ENCODE results near the gene UBASH3B. TPM values are rescaled to one million over a fixed set of nuclear protein-coding genes. Genes with fewer than 3 reads are reported as not detected.
"Not testable (repeated sequence)": the region's sequence is repeated elsewhere in the genome, so short reads cannot be mapped to it uniquely, and the experiment has no call there.

The UBASH3B gene
- total RNA-seq, 1 donor from 2014 or later, result 31.5 TPM

- DNase-seq (ENCODE audit: low spot score), result no peak
These were observed 52.4 kb downstream of the UBASH3B start for GRCh38 chr11:122707901-122708300.

DNA sequence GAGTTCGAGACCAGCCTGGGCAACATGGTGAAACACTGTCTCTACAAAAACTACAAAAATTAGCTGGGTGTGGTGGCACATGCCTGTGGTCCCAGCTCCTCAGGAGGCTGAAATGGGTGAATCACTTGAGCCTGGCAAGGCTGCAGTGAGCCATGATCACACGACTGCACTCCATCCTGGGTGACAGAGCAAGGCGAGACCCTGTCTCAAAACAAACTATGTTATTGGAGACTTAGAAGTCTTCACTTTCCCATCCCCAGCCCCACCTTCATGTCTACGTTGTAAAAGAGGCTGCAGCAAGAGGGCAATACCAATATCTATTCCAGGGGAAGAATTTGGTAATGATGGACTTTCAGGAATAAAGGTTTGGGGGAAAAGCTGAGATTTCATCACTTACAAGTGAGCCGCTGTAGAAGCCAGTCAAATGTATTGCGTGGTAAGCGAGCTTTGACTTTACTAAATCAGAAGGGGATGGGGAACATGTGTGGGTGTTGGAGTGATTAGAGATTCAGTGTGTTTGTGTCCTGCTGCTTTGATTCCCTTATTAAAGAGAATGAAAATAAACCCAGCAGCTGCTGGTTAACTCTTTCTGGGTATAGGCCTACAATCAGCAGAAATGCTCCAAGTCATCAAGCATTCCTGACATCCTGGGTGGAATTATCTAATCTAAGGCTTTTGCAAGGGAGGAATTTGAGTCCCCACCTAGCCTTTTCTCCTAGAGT is 53.7 kb downstream of the UBASH3B start:
- no peak for DNase-seq (ENCODE audit: low spot score)

- no peak for DNase-seq (ENCODE audit: low spot score)
These were observed 55.8 kb downstream of the UBASH3B start for GRCh38 chr11:122711362-122711761.

DNA sequence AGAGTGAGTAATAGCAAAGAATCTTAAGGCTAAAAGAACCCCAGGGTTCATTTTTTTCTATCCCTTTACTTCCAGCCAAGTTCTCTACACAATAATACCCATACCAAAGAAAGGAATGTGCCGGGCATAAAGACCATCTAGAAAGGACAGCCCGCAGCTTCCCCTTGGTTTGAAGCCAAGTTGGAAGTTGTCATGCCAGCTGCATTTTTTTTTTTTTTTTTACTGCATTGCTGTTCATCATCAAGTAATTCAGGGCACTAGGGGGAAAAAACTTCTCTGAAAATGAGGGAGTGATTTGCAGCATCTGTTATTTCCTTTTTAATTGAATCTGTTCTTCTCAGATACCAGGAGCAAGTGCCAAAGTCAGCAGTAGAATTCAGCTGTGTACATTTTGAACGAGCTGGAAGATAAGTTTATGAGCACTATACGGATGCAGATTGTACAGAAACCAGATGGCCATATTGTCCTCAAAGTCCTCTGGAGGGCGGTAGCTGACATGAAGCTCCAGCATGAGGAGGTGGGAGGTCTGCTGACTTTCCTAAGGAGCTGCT is 56.4 kb downstream of the UBASH3B start:
- DNase-seq (ENCODE audit: low spot score), result no peak

- no peak for DNase-seq (ENCODE audit: low spot score)
These were observed 58.5 kb downstream of the UBASH3B start for GRCh38 chr11:122714004-122714403.

GRCh38 chr11:122714484-122714883 is 59.0 kb downstream of the UBASH3B start:
- DNase-seq (ENCODE audit: low spot score), result no peak

GRCh38 chr11:122715548-122716440 is 60.3 kb downstream of the UBASH3B start:
- DNase-seq (ENCODE audit: low spot score), result no peak

DNA sequence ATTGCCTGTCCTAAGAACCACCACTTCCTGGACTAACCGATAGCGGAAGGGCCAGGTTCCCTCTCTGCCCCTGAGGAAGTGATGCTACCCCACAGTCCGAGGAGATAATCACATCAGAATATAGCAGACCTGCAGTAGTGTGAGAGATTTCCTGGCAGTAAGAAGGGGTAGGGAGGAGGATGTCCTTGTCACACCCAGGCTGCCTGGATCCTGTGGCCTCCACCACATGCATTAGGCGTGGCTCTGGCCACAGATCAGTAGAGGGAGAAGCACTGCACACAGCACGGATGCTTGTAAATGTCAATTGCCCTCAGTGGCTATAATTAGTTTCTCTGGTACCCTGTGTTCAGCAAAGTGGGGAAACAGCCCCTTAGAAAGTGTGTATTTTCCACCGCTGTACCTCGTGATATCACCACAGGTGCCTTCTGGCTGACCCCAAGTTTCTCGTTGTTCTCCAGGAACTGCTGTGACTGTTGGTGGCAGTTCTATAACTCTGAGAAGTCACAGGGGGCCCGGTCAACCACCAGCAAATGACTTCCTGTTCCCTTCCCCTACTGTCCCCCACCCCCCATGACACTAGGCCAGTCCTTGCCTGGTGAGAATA is 61.8 kb downstream of the UBASH3B start:
- no peak for DNase-seq (ENCODE audit: low spot score)

GRCh38 chr11:122720107-122720881 is 64.8 kb downstream of the UBASH3B start:
- no peak for DNase-seq (ENCODE audit: low spot score)

DNA sequence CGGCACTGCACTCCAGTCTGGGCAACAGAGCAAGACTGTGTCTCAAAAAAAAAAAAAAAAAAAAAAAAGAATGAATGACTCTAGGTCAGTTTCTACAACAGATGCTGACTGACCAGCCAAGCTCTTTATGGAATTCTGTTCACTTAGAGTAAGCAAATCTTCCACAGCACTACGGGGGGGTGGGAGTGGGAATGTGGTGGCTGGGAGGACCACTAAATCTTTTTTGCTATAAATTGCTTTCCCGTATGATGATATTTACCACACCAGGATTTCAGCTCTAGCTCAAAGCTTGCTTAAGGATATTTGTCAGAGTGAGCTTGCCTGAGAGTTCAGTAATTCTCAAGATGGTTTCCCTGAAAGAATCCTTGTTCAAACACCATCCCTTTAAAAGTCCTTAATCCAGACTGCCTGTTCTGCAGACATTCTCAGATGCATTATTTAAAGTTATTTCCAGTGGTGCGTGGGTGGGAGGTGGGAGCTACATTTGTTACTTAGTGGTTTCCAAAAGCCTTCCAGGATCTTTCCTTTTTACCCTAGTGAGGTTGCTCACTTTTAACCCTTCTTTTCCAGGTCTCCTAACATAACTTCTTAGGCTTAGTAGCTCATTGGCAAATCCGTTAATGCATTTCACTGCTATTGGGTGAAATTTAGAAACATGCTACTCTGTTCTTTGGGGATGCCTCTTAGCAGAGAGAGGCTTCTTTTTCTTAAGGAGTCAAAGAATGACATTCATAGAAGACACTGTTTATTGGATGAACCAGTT is 65.9 kb downstream of the UBASH3B start:
- DNase-seq (ENCODE audit: low spot score), result no peak

DNA sequence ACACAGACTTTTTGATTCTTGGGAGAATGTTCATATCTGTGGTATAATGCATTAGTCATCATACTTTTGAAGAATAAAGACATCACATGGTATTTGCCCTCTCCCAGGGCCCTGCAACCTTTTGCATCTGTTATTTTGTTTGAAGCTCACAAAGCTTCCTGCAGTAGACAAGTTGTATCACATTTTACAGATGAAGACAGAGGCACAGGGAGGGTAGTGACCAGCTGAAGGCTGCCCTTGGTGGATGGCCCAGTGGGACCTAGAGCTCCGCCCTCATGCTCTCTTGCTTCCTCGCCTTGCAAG is 66.4 kb downstream of the UBASH3B start:
- DNase-seq (ENCODE audit: low spot score), result no peak

- no peak for DNase-seq (ENCODE audit: low spot score)
These were observed 67.6 kb downstream of the UBASH3B start for GRCh38 chr11:122723106-122723505.

DNA sequence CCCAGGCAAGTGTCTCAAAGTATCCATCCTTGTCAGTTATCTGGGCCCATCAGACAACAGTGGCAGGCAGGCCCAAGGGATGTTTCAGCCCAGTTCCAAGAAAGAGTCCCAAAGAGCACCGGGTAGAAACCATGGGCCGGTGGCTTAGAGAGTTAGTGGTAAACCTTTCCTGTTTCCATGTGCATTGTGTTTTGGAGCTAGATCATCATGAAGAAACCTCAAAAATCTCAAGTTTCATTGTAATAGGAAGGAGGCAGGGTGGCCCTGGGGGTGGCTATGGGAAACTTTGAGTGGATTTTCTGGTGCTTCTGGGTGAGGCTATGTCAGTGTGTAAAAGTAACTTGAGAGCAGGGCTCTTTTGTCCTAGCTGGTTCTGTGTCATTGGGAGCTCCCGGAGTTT is 68.1 kb downstream of the UBASH3B start:
- DNase-seq (ENCODE audit: low spot score), result no peak

DNA sequence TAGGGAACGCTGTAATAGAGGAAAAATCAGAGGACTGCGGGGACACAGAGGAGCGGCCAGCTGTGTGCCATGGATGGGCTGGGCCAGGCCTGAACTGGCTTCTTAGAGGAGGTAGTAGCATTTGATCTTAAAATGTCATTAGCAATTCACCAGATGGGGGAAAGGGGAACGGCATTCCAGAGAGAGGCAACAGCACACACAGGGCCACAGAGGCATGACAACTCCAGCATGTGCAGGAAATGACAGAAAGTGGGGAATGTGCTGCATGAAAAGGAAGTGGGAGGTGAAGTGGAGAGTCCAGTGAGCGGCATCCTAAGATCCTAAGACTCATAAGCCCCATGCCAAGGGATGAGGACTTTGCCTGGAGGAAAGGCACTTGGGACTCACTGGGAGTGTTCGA is 69.0 kb downstream of the UBASH3B start:
- no peak for DNase-seq (ENCODE audit: low spot score)

- DNase-seq (ENCODE audit: low spot score), result no peak
These were observed 70.5 kb downstream of the UBASH3B start for GRCh38 chr11:122726028-122726427.

- DNase-seq (ENCODE audit: low spot score), result no peak
These were observed 71.8 kb downstream of the UBASH3B start for GRCh38 chr11:122727101-122727929.

DNA sequence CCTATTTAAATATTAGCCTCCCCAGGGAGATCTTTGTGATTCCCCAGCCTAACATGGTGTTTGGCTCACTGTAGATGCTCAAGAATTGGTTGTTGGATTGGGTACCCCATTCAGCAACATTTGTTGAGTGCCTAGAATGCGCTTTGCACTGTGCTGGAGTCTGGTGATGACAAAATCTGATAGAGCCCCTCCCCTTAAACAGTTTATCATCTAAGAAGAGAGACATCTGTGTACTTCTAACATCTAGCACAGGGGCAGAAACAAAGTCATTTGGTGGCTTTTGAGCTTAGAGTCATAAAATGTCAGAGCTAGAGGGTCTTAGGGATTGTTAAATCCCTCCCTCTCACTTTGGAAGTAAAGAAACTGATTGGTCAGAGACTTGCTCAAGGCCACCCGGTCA is 73.0 kb downstream of the UBASH3B start:
- DNase-seq (ENCODE audit: low spot score), result no peak

GRCh38 chr11:122729139-122729538 is 73.6 kb downstream of the UBASH3B start:
- DNase-seq (ENCODE audit: low spot score), result no peak

DNA sequence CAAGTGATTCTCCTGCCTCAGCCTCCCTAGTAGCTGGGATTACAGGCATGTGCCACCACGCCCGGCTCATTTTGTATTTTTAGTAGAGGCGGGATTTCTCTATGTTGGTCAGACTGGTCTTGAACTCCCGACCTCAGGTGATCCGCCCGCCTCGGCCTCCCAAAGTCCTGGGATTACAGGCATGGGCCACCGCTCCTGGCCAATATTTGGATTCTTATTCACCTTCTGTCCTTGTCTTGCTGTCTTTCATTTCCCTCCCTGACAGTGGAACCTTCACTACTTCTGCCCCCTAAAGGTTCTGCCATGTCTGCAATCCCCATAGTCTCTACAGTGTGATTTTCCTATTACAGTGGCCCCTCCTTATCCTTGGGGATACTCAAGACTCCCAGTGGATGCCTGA is 75.2 kb downstream of the UBASH3B start:
- DNase-seq (ENCODE audit: low spot score), result not testable (repeated sequence)

- DNase-seq (ENCODE audit: low spot score), result no peak
These were observed 76.0 kb downstream of the UBASH3B start for GRCh38 chr11:122731500-122731913.

Measured in ureter (tissue), 1 donor.